Endothelial cell of umbilical vein (primary cell): Measurements from ENCODE around the gene RCOR1. TPM values are rescaled to one million over a fixed set of nuclear protein-coding genes. Genes with fewer than 3 reads are reported as not detected.

Experiments used
- BruUV-seq: library from RNA; stranded (reverse); fragments of 400-500 nt; replicated peaks from 2 replicates; lab custom pipeline; 2021; lab: Mats Ljungman, UMichigan
- CTCF ChIA-PET: fragments of 300-600, 350-600 bp; sonication (Branson Sonifier 250); formaldehyde crosslinking; loops from one replicate; lab custom pipeline; 2021; ENCODE audit warnings: antibody characterized with exemption, inconsistent platforms; lab: Charles Lee
- POLR2A ChIA-PET: fragments of 300-600, 350-600 bp; sonication (Branson Sonifier 250); formaldehyde crosslinking; loops from one replicate; lab custom pipeline; 2021; ENCODE audit warnings: antibody characterized with exemption, inconsistent platforms; lab: Charles Lee
- DNase-seq: peaks from one replicate; pipeline ENCODE4 v3.0.0-alpha.2; 2011; ENCODE audit warnings: low read depth, low spot score
- FAIRE-seq: peaks from 2 replicates; lab custom pipeline; 2011; peaks lifted over from hg19 to GRCh38; lab: Jason Lieb, UNC
- H2AFZ ChIP-seq: 2 replicates; pipeline ENCODE4 v1.6.0; 2012; ENCODE audit warnings: low read depth, low read length, control low read depth, inconsistent platforms
- H3K27ac ChIP-seq: 2 replicates; pipeline ENCODE4 v1.5.1; 2011; ENCODE audit warnings: low read depth, mild to moderate bottlenecking, control low read depth, low read length, moderate library complexity; ENCODE audit not compliant: insufficient read depth
- H3K27me3 ChIP-seq, 2 experiments: 2 replicates each; pipeline versions ENCODE4 v1.6.0 to v1.6.1; 2011; ENCODE audit warnings: low read length in 2 of 2, mixed read lengths in 1 of 2; ENCODE audit not compliant: control insufficient read depth in 2 of 2, insufficient read depth in 2 of 2
- H3K36me3 ChIP-seq, 2 experiments: 2 replicates in 1 of 2; 3 replicates in 1 of 2; pipeline ENCODE4 v1.5.1; 2011; ENCODE audit warnings: low read length in 2 of 2, mild to moderate bottlenecking in 1 of 2, moderate library complexity in 1 of 2; ENCODE audit not compliant: control insufficient read depth in 2 of 2, insufficient read depth in 2 of 2; ENCODE audit errors: extremely low read depth in 1 of 2
- H3K4me1 ChIP-seq: 3 replicates; pipeline ENCODE4 v1.5.1; 2011; ENCODE audit warnings: mild to moderate bottlenecking, low read length; ENCODE audit not compliant: control insufficient read depth, insufficient read depth; ENCODE audit errors: extremely low read depth
- H3K4me2 ChIP-seq: 2 replicates; pipeline ENCODE4 v1.6.1; 2011; ENCODE audit warnings: low read length, control low read depth, mixed read lengths; ENCODE audit not compliant: insufficient read depth
- H3K4me3 ChIP-seq, 3 experiments: fragments of 200-600 bp in 1 of 3; sonication (generic), shearing (Covaris generic) in 1 of 3; replicated peaks in 1 of 3; 2 replicates each; pipeline ENCODE4 v1.5.1; 2011 to 2016; ENCODE audit warnings: control low read depth in 3 of 3, low read length in 3 of 3, mild to moderate bottlenecking in 2 of 3, inconsistent platforms in 1 of 3, low read depth in 1 of 3, moderate library complexity in 1 of 3; ENCODE audit not compliant: insufficient read depth in 1 of 3
- H3K79me2 ChIP-seq: 2 replicates; pipeline ENCODE4 v1.6.0; 2012; ENCODE audit warnings: low read length, inconsistent platforms; ENCODE audit not compliant: control insufficient read depth, insufficient read depth
- H3K9ac ChIP-seq: replicated peaks from 2 replicates; pipeline ENCODE3; 2011; ENCODE audit warnings: low read length, control low read depth; ENCODE audit not compliant: insufficient read depth; ENCODE audit errors: extremely low read depth
- H3K9me1 ChIP-seq: replicated peaks from 3 replicates; pipeline ENCODE4 v1.6.0; 2011; ENCODE audit warnings: mild to moderate bottlenecking, low read length; ENCODE audit not compliant: control insufficient read depth, insufficient read depth; ENCODE audit errors: extremely low read depth
- H3K9me3 ChIP-seq: replicated peaks from 2 replicates; pipeline ENCODE4 v1.5.1; 2012; ENCODE audit warnings: low read length, inconsistent platforms; ENCODE audit not compliant: control insufficient read depth, insufficient read depth
- H4K20me1 ChIP-seq: replicated peaks from 2 replicates; pipeline ENCODE3; 2011; ENCODE audit warnings: mild to moderate bottlenecking, low read length; ENCODE audit not compliant: control insufficient read depth, insufficient read depth; ENCODE audit errors: extremely low read depth
- EZH2 ChIP-seq: IDR thresholded peaks from 2 replicates; pipeline ENCODE4 v1.6.1; 2012; ENCODE audit warnings: borderline replicate concordance, low read depth, mild to moderate bottlenecking, moderate library complexity, low read length, inconsistent platforms; ENCODE audit not compliant: severe bottlenecking
- FOS ChIP-seq: IDR thresholded peaks from 2 replicates; pipeline ENCODE4 v1.6.1; 2011; ENCODE audit warnings: mild to moderate bottlenecking, low read length, moderate library complexity, borderline replicate concordance; ENCODE audit not compliant: insufficient read depth
- GATA2 ChIP-seq: IDR thresholded peaks from 2 replicates; pipeline ENCODE4 v1.7.0; 2011; ENCODE audit warnings: low read depth, mild to moderate bottlenecking, moderate library complexity, mixed read lengths, low read length; ENCODE audit not compliant: insufficient read length, insufficient read depth
- JUN ChIP-seq: IDR thresholded peaks from 2 replicates; pipeline ENCODE4 v1.6.1; 2011; ENCODE audit warnings: borderline replicate concordance, low read depth; ENCODE audit not compliant: insufficient read length, insufficient read depth
- MAX ChIP-seq: IDR thresholded peaks from 2 replicates; pipeline ENCODE4 v1.6.1; 2011; ENCODE audit not compliant: insufficient read depth, insufficient read length
- MYC ChIP-seq: IDR thresholded peaks from one replicate; pipeline ENCODE4 v1.6.1; 2011; ENCODE audit warnings: mild to moderate bottlenecking, low read depth, low read length
- POLR2A ChIP-seq: IDR thresholded peaks from 2 replicates; pipeline ENCODE4 v1.6.1; 2012; ENCODE audit warnings: low read depth, mild to moderate bottlenecking, control low read depth, low read length
- POLR2AphosphoS5 ChIP-seq: IDR thresholded peaks from 2 replicates; pipeline ENCODE4 v1.6.1; 2012; ENCODE audit warnings: low read depth, mild to moderate bottlenecking, control low read depth, low read length, moderate library complexity; ENCODE audit not compliant: insufficient read depth
- dilution Hi-C: fragments of 300-500 bp; cut with MboI; formaldehyde crosslinking; loops from one replicate; pipeline ENCODE4 v1.15.0; 2019; ENCODE audit warnings: low sequenced_read_pairs; ENCODE audit not compliant: extremely low pct_ligation_motif_present
- intact Hi-C: fragments of 100-400 bp; cut with micrococcal nuclease; formaldehyde crosslinking; loops from one replicate; pipeline ENCODE4 v1.10.0; 2022
- polyA plus RNA-seq, 4 experiments: library from polyadenylated mRNA; depleted of rRNA in 3 of 4; stranded (reverse) in 3 of 4; unstranded in 1 of 4; fragments of >200 nt; gene quantifications; 2 replicates each; pipeline versions ENCODE4 v1.2.1 to v1.2.3, GENCODE V29; 2011 to 2012; ENCODE audit warnings: missing spikeins in 1 of 4
- total RNA-seq: library from RNA; stranded (reverse); gene quantifications from 2 replicates; pipeline ENCODE4 v1.2.3, GENCODE V29; 2021
- TF ChIP-seq, protein P1 (sequence below), 2 donors: IDR thresholded peaks; 1 replicate in 1 of 2; 2 replicates in 1 of 2; pipeline ENCODE4 v1.5.1; 2011; ENCODE audit warnings: low read length in 2 of 2, mild to moderate bottlenecking in 2 of 2, moderate library complexity in 2 of 2, control low read depth in 1 of 2, inconsistent platforms in 1 of 2, low read depth in 1 of 2; ENCODE audit not compliant: insufficient read depth in 1 of 2; ENCODE audit errors: extremely low read depth in 1 of 2

RCOR1 gene
- total and polyA plus RNA-seq, 2 donors (not counting 3 experiments of a cell fraction or from before 2014, with no cell fraction given): 15.6 to 32.2 TPM

- Histone ChIP-seq H3K36me3 (no peaks in the 10 kb centered on the region), H3K27me3 (no peaks in the 10 kb centered on the region), H3K4me2 (peak overlapping the region; percentile 100), H4K20me1 (peaks cover 3% of the 10 kb centered on the region), H3K79me2 (peaks cover 45% of the 10 kb centered on the region), H3K4me3 (peak overlapping the region; percentile 73 to 100 (median 84)), H3K4me1 (peaks cover 20% of the 10 kb centered on the region), H3K27ac (peak overlapping the region; percentile 15), H3K9ac (peak overlapping the region; percentile 79), H3K9me3 (no peaks in the 10 kb centered on the region), H2AFZ (no peak overlapping the region), H3K9me1 (no peaks in the 10 kb centered on the region)
- dilution Hi-C loops (no loop called here), intact Hi-C loops (loop anchor here (1.0 to 5.0 kb wide), 6 partner anchors 36 to 323 kb away; partner anchors contain the start of gene TRAF3)
- BruUV-seq: no TSS peak
- POLR2A ChIA-PET: no interaction called here
- FAIRE-seq: no peak
- DNase-seq: peak; percentile 36
- CTCF ChIA-PET: interaction anchor here (0.7 to 4.7 kb wide), 19 partner anchors 8 to 179 kb away, joined by 3 to 59 read pairs (median 6); no protein-coding TSS in a partner anchor
- no peak for TF ChIP-seq POLR2A
- TF ChIP-seq, protein P1, sequence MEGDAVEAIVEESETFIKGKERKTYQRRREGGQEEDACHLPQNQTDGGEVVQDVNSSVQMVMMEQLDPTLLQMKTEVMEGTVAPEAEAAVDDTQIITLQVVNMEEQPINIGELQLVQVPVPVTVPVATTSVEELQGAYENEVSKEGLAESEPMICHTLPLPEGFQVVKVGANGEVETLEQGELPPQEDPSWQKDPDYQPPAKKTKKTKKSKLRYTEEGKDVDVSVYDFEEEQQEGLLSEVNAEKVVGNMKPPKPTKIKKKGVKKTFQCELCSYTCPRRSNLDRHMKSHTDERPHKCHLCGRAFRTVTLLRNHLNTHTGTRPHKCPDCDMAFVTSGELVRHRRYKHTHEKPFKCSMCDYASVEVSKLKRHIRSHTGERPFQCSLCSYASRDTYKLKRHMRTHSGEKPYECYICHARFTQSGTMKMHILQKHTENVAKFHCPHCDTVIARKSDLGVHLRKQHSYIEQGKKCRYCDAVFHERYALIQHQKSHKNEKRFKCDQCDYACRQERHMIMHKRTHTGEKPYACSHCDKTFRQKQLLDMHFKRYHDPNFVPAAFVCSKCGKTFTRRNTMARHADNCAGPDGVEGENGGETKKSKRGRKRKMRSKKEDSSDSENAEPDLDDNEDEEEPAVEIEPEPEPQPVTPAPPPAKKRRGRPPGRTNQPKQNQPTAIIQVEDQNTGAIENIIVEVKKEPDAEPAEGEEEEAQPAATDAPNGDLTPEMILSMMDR (IDR thresholded peaks at IDR 0.05; ENCODE audit: extremely low read depth in 1 of 2, insufficient read depth in 1 of 2, low read depth in 1 of 2, low read length in 2 of 2): no peak
- no peak for TF ChIP-seq FOS
- TF ChIP-seq MYC: no peak
- no peak for TF ChIP-seq POLR2AphosphoS5
- TF ChIP-seq EZH2: no peak
- TF ChIP-seq GATA2: no peak
- no peak for TF ChIP-seq JUN
- no peak for TF ChIP-seq MAX
Measured at GRCh38 chr14:102593825-102594137, 1.3 kb downstream of the RCOR1 start.
